NCI-H1436 (cell line): ENCODE data around the gene ACADS.
"Not testable (repeated sequence)": the region's sequence is repeated elsewhere in the genome, so short reads cannot be mapped to it uniquely, and the experiment has no call there.

Experiments
- DNase-seq: peaks from one replicate; lab custom pipeline; 2025; lab: John Stamatoyannopoulos, UW

The ACADS gene

DNA sequence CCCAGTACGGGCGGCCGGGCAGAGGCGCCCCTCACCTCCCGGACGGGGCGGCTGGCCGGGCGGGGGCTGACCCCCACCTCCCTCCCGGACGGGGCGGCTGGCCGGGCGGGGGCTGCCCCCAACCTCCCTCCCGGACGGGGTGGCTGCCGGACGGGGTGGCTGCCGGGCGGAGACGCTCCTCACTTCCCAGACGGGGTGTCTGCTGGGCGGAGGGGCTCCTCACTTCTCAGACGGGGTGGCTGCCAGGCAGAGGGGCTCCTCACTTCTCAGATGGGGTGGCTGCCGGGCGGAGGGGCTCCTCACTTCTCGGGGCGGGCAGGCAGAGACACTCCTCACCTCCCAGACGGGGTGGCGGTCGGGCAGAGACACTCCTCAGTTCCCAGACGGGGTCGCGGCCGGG, 6.6 kb downstream of the ACADS start:
- not testable (repeated sequence) for DNase-seq

DNA sequence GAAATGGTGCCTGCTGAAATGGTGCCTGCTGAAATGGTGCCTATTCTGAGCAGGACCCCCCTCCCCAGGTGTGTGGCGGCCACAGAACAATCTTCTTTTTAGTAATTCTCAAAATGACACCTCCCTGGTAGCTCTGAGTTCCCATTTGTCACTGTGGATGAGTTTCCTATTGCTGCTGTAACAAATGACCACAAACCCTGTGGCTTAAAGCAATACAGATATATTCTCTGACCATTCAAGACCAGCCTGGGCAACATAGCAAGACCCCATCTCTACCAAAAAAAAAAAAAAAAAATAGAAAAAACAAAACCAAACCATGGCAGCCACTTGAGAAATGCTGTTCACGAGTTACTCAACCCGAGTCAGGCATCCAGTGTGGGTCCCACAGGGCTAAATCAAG, 7.9 kb downstream of the ACADS start:
- no peak for DNase-seq

DNA sequence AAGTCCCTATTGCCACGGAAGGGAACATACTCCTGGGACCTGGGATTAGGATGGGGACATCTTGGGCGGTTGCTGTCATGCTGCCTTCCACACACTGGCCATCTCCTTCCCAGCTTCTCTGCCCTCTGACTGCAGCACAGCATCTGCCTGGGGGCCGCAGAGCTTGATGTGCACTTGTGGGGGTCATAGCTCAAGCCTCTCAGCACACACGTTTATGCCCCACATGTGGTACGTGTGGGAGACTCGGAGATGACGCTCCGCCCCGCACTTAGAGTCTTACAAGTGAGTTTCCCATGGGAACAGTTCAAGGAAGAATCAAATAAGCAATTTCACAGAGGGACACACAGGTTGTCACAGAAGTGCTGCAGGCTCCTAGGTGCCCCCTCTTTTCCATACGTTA, 8.6 kb downstream of the ACADS start:
- DNase-seq, result no peak

DNA sequence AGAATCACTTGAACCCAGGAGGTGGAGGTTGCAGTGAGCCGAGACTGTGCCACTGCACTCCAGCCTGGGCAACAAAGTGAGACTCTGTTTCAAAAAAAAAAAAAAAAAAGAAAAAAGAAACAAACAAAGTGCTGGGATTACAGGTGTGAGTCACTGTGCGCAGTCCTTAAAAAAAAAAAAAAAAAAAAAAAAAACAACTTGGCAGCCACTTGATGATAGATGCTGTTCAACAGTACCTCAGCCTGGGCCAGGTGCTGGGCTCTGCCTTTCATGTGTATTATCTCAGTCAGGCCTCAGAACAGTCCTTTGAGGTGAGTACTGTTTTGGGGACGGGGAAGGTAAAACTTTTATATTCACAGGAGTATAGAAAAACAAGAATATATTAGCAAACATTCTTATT, 9.6 kb downstream of the ACADS start:
- DNase-seq, result no peak

DNA sequence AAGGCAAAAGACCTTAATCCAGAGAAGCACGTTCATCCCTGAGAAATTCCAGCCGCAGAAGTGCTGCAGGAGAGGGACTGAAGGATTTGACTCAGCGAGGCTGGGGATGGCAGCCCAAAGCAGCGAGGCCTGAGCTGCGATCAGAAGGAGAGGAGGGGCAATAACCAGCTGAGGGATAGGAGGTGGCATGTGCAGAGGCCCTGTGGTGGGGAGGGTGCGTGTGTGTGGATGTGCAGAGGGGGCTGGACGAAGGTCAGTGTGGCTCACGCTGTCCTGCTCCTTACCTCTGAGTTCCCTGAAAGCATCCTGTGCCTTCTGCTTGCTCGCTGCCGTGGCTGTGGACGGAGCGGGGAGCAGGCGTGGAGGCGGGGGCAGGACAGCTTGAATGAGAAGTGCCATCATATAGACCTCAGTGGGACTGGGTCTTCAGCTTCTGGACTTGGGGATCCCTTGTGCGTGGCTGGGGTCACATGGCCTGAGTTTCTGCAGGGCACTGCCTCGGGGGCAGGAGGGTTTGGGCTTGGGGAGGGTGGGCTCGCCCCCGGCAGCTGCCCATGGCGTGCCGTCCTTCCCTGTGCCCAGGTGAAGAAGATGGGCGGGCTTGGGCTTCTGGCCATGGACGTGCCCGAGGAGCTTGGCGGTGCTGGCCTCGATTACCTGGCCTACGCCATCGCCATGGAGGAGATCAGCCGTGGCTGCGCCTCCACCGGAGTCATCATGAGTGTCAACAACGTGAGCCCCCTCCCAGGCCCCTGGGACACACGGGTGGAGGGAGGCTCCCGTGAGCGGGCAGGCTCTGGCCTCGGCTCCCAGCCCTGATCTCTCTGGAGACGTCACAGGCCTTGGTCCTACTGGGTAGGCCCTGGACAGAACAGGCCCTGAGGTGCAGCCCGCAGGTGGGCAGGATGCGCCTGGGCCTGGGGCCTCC, 11.0 kb downstream of the ACADS start:
- no peak for DNase-seq

DNA sequence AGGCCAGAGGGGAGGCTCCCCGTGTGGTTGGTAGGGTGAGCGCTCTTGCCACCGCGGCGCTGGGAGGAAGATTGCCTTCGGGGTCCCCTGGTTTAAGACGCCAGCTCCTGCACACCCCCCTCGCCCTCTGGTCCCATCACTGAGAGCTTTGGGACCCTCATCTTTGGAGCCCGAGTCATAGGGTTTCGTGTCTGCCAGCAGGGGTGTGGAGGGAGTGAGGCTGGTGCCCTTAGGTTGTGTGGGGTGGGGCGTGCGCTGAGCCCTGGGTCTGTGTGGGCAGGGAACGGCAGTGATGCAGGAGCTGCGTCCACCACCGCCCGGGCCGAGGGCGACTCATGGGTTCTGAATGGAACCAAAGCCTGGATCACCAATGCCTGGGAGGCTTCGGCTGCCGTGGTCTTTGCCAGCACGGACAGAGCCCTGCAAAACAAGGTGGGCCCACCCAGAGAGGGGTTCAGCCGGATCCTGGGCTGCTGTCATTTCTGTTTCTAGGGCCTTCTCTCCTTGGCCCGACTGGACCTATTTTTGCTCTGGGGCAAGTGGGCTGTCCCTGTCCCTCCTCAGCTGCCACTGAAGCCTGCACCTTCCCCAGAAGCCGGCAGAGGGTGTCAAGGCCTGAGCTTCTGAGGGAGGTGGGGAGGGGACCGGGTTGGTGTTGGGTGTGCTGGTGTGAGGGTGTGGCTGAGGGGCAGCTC, 12.1 kb downstream of the ACADS start:
- DNase-seq, result no peak

DNA sequence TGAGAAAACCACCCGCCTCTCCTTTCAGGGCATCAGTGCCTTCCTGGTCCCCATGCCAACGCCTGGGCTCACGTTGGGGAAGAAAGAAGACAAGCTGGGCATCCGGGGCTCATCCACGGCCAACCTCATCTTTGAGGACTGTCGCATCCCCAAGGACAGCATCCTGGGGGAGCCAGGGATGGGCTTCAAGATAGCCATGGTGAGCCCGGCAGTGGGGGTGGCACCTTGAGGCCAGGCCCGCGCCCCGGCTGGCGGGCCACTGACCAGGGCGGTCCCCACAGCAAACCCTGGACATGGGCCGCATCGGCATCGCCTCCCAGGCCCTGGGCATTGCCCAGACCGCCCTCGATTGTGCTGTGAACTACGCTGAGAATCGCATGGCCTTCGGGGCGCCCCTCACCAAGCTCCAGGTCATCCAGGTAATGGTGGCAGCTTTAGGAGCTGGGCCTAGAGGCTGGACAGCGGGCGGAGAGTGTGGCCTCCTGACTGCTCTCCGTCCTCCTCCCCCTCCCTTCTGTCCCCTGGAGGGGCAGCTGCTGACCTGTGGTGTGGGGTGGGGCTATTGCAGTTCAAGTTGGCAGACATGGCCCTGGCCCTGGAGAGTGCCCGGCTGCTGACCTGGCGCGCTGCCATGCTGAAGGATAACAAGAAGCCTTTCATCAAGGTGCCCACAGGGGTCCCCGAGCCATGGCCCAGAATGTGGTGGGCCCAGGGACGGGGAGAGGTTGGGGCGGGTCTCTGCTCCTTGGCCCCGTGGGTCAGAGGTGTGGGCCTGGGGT, 12.8 kb downstream of the ACADS start:
- no peak for DNase-seq

DNA sequence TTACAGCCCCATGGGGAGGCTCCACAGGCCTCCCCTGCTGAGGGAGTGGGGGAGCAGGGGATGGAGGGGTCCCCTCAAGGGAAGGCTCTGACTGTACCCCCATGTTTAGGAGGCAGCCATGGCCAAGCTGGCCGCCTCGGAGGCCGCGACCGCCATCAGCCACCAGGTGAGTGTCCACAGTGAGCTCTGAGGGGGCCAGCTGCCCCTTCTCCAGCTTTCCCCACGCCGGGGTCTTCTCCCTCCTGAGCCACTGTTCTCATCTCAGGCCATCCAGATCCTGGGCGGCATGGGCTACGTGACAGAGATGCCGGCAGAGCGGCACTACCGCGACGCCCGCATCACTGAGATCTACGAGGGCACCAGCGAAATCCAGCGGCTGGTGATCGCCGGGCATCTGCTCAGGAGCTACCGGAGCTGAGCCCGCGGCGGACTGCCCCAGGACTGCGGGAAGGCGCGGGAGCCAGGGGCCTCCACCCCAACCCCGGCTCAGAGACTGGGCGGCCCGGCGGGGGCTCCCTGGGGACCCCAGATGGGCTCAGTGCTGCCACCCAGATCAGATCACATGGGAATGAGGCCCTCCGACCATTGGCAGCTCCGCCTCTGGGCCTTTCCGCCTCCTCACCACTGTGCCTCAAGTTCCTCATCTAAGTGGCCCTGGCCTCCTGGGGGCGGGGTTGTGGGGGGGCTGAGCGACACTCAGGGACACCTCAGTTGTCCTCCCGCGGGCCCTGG, 13.6 kb downstream of the ACADS start:
- no peak for DNase-seq

DNA sequence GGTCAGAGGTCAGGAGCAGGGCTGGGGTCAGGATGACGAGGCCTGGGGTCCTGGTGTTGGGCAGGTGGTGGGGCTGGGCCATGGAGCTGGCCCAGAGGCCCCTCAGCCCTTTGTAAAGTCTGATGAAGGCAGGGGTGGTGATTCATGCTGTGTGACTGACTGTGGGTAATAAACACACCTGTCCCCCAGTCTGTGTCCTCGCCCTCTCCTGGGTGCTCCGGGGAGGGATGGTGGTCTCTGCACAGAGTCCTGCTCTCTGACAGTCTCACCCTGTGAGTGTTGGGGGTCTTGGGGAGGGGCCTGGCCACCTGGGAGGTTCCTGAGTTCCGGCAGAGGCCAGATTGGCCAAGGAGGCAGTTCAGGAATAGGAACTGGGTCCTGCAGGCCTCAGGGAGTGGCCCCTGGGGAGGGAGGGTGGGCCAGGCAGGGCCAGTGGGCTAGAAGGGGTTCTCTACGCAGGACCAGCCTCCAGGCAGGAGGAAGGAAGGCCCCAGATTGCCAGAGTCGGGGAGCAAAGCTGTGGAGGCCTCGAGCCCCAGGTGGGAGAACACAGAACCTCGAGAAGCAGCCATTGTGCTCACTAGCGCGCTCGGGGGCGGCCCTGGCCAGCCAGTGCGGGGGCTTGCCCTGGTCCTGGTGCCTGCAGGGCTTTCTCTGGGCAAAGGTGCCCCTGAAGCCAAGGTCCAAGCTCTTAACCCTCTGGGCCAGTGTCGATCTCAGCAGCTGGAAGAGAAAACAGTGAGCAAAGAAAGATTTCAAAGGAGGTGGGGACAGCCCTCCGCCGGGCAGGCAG, 14.4 kb downstream of the ACADS start:
- no peak for DNase-seq

DNA sequence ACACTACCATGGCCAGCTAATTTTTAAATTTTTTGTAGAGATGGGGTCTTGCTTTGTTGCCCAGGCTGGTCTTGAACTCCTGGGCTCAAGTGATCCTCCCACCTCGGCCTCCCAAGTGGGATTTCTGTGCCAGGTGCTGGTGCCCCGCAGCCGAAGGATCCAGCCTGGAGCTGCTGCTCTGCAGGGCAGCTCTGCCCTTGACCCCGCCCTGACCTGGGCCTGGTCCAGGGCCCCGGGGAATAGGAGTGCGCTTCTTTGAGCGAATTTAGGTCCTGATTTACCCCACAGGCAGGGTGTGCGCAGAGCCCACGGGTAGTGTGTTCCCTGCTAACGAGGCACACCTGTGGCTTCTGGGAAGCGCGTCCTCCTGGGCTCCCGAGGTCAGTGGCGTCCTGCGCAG, 15.2 kb downstream of the ACADS start:
- no peak for DNase-seq

DNA sequence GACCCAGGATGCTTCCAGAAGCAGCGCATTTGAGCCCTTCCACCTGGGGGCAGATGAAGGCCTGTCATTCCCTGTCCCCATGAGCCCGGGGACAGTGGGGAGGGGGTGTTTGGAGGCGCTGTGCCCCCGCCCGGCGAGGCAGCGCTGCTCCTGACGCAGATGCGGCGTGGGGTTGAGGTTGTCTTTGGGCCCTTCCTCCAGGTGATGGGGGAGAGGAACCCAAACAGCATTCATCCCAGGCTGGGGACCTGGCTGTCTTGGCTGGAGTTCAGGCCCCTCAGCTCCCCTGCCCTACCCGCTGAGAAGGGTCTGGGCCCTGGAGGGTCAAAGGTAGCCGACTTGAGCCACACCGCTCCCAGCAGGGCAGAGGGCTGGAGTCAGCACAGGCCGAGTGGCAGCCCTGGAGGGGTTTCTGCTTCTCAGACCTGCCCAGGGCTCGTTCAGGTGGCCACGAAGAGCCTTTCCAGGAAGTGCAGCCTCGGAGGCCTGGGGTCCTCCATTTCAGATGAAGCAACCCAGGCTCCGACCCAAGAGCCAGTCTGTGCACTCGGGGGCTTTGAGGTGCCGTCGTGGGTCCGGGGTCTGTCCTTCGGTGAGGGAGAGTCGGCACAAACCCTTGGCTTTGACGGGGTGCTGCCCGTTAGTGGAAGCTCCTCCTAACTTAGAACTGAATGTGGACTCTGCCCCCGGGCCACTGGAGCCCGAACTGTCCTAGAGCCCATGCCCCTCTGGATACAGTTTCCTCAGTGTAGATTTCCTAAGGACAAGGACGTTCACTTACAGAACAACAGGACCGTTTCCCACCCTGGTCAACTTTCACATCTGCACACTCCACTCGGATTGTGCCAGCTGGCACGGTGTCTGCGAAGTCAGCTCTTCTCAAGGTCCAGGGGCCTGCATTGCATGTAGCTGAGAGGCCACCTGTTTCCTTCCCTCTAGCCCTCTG, 16.1 kb downstream of the ACADS start:
- DNase-seq, result no peak

DNA sequence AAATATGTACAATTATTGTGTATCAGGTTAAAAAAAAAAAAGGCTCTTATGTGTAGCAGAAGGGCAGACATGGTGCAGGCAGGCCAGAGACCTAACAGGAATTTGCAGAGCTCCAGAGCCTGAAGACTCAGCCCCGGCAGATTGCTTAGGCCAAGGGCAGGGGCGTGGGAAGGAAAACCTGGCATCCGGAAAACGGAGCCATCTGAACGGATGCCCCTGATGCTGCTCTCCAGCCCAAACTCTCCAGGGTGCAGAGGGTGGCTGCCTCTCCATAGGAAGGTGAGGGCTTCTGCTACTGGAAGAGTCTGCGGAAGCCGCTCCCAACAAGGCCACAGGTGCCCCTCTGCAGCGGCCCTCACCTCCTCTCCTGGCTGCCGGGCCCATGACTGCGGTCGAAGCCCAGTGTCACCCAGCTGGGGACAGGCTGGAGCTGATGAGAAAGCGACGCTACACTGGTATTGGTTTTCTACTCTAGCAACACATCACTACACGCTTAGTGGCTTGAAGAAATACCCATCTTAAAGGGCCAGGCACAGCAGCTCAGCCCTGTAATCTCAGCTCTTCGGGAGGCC, 19.4 kb downstream of the ACADS start:
- no peak for DNase-seq

DNA sequence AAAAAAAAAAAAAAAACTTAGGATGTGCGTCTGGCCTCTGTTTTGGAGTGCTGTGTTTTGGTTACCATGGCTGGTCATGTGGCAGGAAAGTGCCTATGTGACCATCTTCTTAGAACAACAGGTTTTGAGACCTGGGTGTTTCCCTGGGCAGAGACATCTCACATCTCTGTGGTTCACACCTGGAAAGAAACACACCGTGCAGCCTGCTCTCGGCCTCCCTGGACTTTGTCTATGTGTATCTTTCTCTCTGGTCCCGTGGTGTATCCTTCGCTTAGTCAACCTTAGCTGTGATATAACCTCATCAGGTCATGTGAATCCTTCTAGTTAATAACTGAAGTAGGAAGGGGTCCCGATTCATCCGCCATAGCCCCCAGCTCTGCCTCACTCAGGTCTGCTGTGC, 22.6 kb downstream of the ACADS start:
- no peak for DNase-seq

DNA sequence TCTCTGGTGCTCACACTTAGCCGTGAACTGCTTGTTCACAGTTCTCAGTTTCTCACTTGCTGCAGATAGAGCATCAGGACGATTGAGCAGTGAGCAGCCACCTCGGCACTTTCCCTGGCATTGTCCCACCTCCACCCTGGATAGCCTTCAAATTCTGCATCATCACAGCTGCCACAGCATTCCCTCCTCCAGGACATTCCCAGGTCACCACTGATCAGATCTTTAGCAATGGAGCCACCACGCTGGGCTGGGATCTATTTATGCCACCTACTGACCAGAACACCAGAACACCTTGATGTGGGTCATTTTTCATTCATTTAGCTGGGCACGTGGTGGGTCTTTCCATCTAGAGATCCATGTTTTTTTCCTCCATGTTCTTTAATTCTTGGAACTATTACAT, 23.6 kb downstream of the ACADS start:
- no peak for DNase-seq

DNA sequence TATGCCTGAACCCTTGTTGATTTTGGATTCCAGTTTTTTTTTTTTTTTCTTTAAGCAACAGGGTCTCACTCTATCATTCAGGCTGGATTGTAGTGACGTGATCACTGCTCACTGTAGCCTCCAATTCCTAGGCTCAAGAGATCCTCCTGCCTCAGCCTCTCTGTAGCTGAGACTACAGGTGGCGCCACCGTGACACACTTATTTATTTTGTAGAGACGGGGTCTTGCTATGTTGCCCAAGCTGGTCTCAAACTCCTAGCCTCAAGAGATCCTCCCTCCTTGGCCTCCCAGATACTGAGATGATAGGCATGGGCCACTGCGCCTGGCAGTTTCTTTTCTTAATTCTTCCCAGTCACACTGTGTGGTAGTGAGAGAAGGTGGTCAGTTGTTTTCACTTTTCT, 25.2 kb downstream of the ACADS start:
- DNase-seq, result no peak

DNA sequence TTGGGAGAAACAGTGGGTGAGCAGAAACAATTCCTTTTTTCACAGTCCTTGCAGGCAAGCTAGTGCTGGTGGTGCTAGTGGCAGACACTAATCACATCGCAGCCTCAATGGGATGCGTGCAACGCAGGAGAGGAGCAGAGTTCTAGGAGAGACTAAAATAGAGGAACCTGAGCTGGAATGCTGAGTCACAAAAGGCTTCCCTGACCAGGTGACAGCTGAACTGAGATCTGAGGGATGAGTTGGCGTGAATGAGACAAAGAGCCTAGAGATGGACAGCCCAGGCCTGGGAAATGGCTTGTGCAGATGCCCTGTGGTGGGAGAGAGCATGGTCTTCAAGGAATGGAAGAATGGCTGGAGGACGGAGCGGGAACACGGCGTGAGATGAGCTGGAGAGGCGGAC, 25.8 kb downstream of the ACADS start:
- DNase-seq, result no peak

DNA sequence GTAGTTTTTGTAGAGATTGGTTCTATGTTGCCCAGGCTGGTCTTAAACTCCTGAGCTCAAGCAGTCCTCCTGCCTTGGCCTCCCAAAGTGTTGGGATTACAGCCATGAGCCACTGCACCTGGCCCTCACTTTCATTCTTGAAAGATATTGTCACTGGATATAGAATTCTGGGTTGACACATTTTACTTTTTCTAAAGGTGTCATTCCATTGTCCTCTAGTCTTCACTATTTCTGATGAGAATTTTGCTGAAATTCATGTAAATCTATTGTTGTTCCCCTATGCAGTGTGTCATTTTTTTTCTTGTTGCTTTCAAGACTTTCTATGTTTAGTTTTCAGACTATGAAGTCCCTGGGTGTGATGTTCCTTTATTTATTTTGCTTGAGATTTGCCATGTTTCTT, 29.2 kb downstream of the ACADS start:
- no peak for DNase-seq

DNA sequence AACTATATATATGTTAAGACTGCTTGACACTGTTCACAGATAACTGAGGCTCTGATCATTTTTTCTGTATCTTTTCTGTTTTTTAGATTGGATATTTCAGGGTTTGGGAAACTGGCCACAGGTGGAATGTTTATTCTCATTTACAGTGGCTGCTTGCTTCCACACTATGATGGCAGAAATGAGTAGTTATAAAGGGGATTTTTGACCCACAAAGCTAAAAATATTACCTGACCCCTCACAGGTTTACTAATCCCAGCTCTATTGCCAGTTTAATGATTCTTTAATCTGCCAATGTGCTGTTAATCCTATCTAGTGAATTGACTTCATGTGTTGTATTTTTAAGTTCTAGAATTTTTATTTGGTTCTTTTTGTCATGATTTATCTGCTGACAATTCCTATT, 29.6 kb downstream of the ACADS start:
- DNase-seq, result no peak

DNA sequence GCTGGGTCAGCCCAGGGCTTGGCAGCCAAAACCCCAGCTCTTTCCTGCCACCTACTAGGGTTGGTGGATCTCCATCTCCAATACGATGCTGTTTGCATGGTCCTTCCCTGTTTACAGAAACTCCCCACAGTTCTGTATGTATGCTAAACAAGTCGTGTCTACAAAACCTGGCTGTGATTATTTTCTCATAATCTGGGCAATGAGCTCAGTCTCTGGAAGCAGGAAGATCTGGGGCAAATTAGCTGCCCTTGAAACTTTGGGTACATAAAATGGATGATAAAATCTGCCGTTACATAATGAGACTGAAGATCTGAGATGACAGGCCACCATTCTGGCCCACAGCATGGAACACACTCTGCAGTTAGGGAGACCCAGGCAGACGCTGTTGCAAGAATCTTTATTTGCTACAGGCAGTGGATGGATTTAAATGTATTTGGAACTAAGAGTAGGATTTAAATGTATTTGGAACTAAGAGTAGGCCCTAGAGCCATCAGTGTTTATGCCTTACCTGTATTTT, 31.7 kb downstream of the ACADS start:
- DNase-seq, result no peak

DNA sequence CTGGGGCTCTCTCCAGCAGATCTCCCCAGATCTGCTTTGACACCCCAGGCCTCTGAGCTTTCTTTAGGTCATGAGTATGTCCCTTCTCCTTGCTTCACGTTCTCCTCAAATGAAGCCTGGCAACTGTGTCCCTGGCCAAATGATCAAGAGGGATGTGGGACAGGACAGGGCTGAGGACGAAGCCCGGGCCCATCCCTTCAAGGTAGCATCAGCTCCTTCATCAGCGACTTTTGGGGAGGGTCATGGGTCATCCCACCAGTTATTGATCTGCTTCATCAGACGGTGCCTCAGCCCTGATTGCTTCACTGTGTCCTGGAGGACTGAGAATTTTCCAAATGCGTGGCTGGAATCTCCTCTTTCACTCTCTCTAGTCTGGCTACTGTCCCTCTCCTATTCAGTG, 32.3 kb downstream of the ACADS start:
- DNase-seq, result no peak
